Islet precursor cell (in vitro differentiated cells): ENCODE data around the gene CTCFL.
"Not testable (repeated sequence)": the region's sequence is repeated elsewhere in the genome, so short reads cannot be mapped to it uniquely, and the experiment has no call there.

ENCODE experiments used
- DNase-seq: peaks from one replicate; pipeline ENCODE4 v3.0.0-alpha.2; 2018

CTCFL gene

GRCh38 chr20:57478176-57478575 is 46.8 kb downstream of the CTCFL start:
- DNase-seq, result no peak

GRCh38 chr20:57476641-57477461 is 48.1 kb downstream of the CTCFL start:
- DNase-seq, result peak; percentile 32

- DNase-seq, result peak; percentile 46
Observed at GRCh38 chr20:57476084-57476526, 48.8 kb downstream of the CTCFL start.

DNA sequence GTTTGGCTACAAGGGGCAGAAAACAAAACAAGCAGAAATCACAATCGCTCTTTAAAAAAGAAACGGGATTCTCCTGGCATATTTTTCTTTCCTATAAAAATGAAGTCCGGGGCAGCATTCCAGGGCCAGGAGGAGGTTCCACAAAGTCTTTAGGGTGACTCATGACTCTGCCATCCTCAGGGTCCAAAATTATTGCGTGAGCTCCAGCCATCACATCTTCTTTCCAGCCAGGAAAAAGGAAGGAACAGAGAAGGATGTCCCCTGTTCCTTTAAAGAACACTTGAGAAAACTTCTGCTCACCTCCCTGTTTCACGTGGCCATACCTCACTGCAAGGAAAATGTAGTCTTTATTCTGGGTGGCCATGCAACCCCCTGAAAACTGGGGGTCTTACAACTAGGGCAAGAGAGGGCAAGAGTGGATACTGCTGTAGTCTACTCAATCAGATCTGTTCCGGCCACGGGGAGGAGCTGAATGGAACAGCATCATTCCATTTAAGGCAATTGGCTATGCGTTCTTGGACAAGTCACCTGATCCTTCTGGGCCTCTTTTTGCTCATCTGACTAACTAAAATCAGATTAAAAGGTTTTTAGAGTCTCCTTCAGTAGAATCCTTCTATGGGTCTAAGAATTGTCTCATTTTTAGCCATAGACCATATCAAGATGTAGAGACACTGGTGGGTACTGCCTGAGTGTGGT is 49.4 kb downstream of the CTCFL start:
- peak; percentile 15 for DNase-seq

- peak; percentile 29 for DNase-seq
Observed at GRCh38 chr20:57474816-57475215, 50.1 kb downstream of the CTCFL start.

DNA sequence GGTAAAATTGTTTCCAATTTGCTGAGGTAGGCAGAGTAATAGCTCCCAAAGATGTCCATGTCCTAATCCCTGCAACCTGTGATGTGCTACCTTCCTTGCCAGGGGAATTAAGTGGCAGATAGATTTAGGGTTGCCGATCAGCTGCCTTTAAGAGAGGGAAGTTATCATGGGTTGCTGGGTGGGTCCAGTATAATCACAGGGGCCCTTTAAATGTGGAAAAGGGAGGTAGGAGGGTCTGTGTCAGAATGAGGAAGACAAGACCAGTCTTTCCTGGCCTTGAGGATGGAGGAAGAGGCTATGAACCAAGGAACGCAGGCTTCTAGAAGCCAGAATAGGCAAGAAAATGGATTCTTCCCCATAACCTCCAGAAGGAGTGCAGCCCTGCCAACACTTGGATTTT is 50.7 kb downstream of the CTCFL start:
- peak; percentile 19 for DNase-seq

DNA sequence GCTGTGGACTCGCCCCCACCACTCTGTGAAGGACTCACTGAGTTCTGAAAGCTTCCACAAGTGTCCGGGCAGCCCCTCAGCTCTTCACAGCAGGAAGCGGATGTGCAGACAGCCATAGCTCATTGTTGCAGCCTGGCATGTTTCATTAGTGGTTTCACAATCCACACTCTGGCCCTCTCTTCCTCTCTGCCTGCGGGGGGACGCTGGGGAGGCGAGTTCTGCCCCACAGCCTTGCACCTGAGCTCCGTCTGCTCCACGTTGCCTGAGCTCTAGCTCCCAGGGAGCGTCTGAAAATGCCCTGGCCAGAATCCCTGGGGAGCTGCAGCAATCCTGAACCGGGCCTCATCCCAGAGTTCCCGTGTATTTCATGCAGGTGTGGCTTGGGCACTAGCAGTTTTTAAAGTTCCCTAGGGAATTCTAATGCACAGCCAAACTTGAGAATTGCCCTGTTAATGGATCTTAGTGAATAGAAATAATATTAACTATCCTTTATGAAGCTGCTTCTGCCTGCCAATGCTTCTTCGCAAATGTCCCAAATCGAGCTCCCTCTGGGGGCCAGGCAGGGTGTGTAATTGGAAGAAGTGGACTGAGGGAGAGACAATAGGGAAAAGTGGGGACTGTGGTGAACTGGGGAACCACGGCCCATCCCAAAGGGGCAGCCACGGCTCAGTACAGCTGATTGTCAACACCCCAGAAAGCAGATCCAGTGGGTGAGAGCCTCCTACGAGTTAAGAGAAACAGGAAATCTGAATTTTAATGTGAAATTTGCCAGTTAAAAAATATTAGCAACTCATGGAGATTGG is 51.5 kb downstream of the CTCFL start:
- DNase-seq, result peak; percentile 63

DNA sequence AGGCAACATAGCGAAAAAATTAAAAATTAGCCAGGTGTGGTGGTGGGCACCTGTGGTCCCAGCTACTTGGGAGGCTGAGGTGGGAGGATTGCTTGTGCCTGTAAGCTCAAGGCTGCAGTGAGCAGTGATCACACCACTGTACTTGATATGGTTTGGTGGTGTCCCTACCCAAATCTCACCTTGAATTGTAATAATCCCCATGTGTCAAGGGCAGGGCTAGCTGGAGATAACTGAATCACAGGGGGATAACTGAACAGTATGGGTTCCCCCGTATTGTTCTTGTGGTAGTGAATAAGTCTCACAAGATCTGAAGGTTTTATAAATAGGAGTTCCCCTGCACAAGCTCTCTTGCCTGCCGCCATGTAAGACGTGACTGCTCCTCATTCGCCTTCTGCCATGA is 52.5 kb downstream of the CTCFL start:
- not testable (repeated sequence) for DNase-seq

- no peak for DNase-seq
Observed at GRCh38 chr20:57471496-57472372, 53.2 kb downstream of the CTCFL start.

DNA sequence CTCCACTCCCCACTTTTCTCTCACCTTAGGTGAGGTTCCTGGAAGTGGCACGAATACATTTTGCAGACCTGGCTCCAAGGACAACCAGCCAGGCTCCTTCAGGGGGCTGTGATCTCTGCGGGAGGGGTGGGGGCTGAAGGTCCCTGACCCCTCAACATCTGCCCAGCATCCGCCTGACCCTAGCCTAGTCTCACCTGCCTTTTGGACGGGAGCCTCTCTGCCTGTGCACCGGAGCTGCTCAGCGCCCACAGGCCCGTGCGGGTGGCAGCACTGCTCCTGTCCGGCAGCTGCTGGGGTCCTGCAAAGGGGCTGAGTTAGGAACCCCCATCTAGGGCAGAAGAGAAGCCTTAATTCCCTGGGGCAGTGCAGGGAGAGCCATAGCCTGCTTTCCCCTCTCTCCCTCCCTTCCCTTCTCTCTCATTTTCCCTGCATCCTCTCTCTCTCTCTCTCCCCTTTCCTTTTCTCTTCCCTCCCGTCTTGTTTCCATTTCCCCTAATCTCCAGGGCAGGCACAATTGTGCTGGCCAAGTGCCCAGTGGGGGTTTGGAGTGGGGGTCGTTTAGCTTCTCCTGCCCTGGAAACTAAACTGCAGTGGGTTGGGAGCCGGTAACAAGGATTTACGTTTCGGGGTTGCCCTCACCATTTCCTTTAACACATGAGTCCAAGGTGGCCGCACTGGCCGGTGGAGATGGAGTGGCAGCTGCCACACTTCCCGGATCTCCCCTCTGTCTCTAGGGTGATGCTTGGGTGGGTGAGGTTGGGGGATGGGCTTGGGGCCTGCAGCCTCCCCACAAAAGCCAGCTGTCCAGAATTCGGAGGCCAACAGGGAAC is 54.1 kb downstream of the CTCFL start:
- no peak for DNase-seq

DNA sequence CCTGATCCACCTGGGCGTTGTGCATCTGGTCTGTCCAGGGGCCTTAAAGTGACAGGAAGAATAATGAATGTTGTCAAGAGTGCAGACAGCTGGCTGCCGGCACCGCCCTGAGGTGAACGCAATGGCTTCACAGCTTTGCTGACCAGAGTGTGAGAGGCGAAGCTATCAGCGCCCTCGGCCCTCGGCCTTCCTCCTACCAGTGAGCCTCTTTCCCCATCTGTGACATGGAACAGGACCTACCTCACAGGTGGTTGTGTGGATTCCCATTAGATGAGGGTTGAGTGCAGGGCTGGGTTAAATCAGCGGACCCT is 54.8 kb downstream of the CTCFL start:
- peak; percentile 79 for DNase-seq

GRCh38 chr20:57469418-57470211 is 55.3 kb downstream of the CTCFL start:
- peak; percentile 98 for DNase-seq

DNA sequence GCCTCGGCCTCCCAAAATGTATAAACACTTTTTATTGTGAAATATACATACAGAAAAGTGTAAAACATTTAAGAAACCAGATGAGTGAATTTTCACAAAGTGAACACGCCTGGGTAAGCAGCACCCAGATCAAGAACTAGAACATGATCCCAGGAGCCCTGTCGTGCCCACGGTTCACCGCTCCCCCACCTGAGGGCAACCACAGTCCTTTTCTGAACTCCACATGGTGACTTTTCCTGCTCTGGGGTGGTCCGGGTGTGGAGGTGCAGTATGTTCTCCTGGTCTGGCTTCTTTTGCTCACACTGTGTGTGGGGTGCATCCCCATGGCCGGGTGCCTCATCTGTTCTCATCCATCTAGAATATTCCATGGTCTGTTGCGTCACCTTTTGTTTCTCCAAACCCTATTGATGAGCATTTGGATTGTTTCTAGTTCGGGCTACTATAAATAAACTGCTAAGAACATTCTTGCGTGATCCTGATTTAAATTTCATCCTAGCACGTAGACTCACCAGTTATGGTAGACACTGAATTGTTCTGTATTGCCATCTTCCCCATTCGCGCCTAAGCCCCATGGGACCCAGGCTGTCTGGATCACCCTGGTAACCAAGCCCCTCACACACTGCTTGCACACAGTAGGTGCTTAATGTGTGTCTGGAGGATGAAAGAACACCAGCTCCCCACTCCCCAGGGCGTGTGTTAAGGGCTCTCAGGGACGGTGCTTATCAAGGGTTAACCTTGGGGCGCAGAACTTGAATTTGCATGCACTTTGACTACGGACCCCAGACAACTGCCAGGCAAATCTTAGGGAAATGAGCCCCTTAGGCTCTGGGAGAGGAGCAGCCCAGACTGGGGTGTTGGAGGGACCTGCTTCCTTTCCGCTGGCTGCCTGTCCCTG is 56.2 kb downstream of the CTCFL start:
- DNase-seq, result no peak

DNA sequence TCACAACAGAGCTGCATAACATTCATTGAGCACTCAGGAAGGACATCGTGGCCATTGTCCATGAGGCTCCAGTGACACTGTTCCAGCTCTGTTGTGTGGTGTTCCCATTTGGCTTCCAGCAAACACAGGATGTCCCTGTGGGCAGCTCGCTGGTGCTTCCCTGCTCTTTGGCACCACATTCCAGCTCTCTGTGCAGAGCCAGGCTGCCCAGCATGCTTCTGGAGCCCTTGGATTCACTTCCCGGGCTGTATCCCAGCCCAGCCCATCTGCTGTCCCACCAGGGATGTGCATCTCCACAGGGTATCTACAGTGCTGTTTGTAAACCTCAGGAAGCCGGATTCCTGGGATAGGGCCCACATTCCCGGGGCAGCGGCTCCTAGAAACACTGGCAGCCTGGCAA is 57.2 kb downstream of the CTCFL start:
- no peak for DNase-seq

GRCh38 chr20:57465943-57466342 is 59.0 kb downstream of the CTCFL start:
- DNase-seq, result no peak

DNA sequence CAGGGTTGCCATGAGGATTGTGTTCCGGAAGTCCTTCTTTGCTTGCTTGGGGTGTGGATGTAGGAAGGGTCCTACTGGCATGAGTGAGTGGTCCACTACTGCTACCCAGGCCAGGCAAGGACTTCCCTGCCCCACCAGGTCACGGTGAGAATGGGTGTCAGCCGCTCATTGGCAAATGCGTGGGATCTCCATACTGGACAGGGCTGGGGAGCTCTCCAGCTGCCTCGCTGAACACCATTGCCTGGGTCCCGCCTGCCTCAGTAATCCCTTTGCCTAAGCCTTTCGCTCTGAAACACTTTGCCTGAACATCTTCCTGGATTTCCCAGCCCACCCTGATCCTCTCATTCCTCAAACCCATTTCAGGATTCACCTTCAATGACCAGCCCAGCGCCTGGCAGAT is 59.5 kb downstream of the CTCFL start:
- DNase-seq, result no peak

- no peak for DNase-seq
Observed at GRCh38 chr20:57464642-57465211, 60.2 kb downstream of the CTCFL start.

DNA sequence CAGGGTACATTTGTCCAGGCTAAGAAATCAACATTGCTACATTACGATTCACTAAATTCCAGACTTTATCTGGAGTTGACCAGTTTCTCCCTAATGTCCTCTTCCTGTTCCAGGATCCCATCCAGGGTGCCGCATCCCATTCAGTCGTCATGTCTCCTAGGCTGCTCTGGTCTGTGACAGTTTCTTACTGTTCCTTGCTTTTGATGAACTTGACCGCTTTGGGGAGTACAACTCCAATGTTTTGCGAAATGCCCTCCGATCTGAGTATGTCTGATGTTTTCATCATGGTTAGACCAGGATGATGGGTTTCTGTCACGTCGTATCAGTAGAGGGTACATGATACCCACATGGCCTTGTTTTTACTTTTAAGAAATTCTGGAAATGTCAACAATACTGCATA is 62.2 kb downstream of the CTCFL start:
- DNase-seq, result no peak

DNA sequence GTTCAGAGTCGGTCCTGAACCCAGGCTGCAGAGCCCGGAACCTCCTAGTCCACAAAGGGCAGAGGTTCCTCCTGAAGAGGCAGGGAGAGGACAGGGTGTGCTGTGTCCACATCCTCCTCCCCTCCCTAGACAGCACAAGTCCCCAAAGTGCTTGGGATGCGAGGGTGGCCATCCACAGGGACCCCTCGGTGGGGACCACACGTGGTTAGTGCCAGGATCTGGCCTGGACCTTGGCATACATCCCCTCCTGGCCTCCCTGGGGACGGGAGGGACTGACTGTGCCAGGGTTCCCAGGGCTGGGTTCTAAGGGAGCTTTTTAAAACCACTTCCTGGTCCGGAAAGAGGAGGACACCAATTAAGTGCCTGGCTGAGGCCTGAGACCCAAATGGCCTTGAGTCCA is 63.2 kb downstream of the CTCFL start:
- no peak for DNase-seq
